Erythroblast (primary cell): ENCODE measurements around the gene PGM3.

ENCODE experiments used
- GATA1 ChIP-seq: IDR thresholded peaks from 2 replicates; pipeline ENCODE4 v1.6.1; 2011; ENCODE audit warnings: low read depth, mild to moderate bottlenecking, control low read depth, low read length, moderate library complexity
- POLR2A ChIP-seq: IDR thresholded peaks from 2 replicates; pipeline ENCODE4 v1.6.1; 2011; ENCODE audit warnings: mild to moderate bottlenecking, low read length

GRCh38 chr6:83167726-83168278 lies 25.3 kb downstream of the PGM3 start:
- TF ChIP-seq POLR2A (no peak), GATA1 (no peak)
